OCI-LY1 (cell line): ENCODE results near the gene TAF11L14.
"Not testable (repeated sequence)": the region's sequence is repeated elsewhere in the genome, so short reads cannot be mapped to it uniquely, and the experiment has no call there.

ENCODE experiments used
- H2AFZ ChIP-seq: fragments of 200-600 bp; sonication (generic), shearing (Covaris generic); 2 replicates; pipeline ENCODE4 v1.6.0; 2014; ENCODE audit warnings: antibody characterized with exemption, mild to moderate bottlenecking, low read length
- H3F3A ChIP-seq: fragments of 200-600 bp; sonication (generic), shearing (Covaris generic); 2 replicates; pipeline ENCODE4 v1.6.0; 2014; ENCODE audit warnings: mild to moderate bottlenecking, antibody characterized with exemption, low read length, moderate library complexity; ENCODE audit not compliant: insufficient read depth
- H3K27ac ChIP-seq: fragments of 200-600 bp; sonication (generic); 2 replicates; pipeline ENCODE4 v1.5.1; 2014; ENCODE audit warnings: low read length, mixed run types, mild to moderate bottlenecking, low read depth; ENCODE audit not compliant: poor library complexity, severe bottlenecking
- H3K27me3 ChIP-seq: fragments of 200-600 bp; sonication (generic); 2 replicates; pipeline ENCODE4 v1.6.0; 2014; ENCODE audit warnings: antibody characterized with exemption, mild to moderate bottlenecking, low read length, moderate library complexity; ENCODE audit not compliant: insufficient read depth
- H3K36me3 ChIP-seq: fragments of 200-600 bp; sonication (generic); 2 replicates; pipeline ENCODE4 v1.6.1; 2014; ENCODE audit warnings: mild to moderate bottlenecking, antibody characterized with exemption, low read length, moderate library complexity, mixed read lengths; ENCODE audit not compliant: insufficient read depth
- H3K4me1 ChIP-seq: fragments of 200-600 bp; sonication (generic); 2 replicates; pipeline ENCODE4 v1.5.1; 2014; ENCODE audit warnings: mild to moderate bottlenecking, low read length, moderate library complexity; ENCODE audit not compliant: insufficient read depth, severe bottlenecking
- H3K4me2 ChIP-seq: fragments of 200-600 bp; sonication (generic), shearing (Covaris generic); 2 replicates; pipeline ENCODE4 v1.6.1; 2014; ENCODE audit warnings: low read length
- H3K4me3 ChIP-seq: fragments of 200-600 bp; sonication (generic); 2 replicates; pipeline ENCODE4 v1.5.1; 2014; ENCODE audit warnings: low read length, low read depth, mild to moderate bottlenecking, mixed read lengths; ENCODE audit not compliant: poor library complexity, severe bottlenecking
- H3K79me2 ChIP-seq: fragments of 200-600 bp; shearing (Covaris generic); 2 replicates; pipeline ENCODE4 v1.6.1; 2016; ENCODE audit warnings: mixed run types, low read length, mixed read lengths; ENCODE audit not compliant: insufficient read depth
- H3K9ac ChIP-seq: fragments of 200-600 bp; sonication (generic), shearing (Covaris generic); 2 replicates; pipeline ENCODE4 v1.6.1; 2014; ENCODE audit warnings: mild to moderate bottlenecking, low read length, mixed read lengths
- H3K9me2 ChIP-seq: fragments of 200-600 bp; sonication (generic), shearing (Covaris generic); 2 replicates; pipeline ENCODE4 v1.6.1; 2014; ENCODE audit warnings: low read depth, mild to moderate bottlenecking, low read length, mixed read lengths
- H3K9me3 ChIP-seq: fragments of 200-600 bp; shearing (Covaris generic); 2 replicates; pipeline ENCODE4 v1.6.1; 2014; ENCODE audit warnings: low read length, mixed read lengths
- H4K20me1 ChIP-seq: fragments of 200-600 bp; sonication (generic), shearing (Covaris generic); 2 replicates; pipeline ENCODE4 v1.6.0; 2016; ENCODE audit warnings: mild to moderate bottlenecking, low read length; ENCODE audit not compliant: insufficient read depth
- EZH2 ChIP-seq: fragments of 200-600 bp; sonication (generic), shearing (Covaris generic); IDR thresholded peaks from 2 replicates; pipeline ENCODE4 v1.8.0; 2017; ENCODE audit warnings: borderline replicate concordance, mixed run types, mild to moderate bottlenecking, antibody characterized with exemption, low read length, moderate library complexity, mixed read lengths
- TF ChIP-seq, protein P1 (sequence below): fragments of 200-600 bp; sonication (generic), shearing (Covaris generic); IDR thresholded peaks from 2 replicates; pipeline ENCODE4 v1.5.1; 2017; ENCODE audit warnings: mild to moderate bottlenecking, antibody characterized with exemption, low read length, moderate library complexity, mixed read lengths

Gene TAF11L14

DNA sequence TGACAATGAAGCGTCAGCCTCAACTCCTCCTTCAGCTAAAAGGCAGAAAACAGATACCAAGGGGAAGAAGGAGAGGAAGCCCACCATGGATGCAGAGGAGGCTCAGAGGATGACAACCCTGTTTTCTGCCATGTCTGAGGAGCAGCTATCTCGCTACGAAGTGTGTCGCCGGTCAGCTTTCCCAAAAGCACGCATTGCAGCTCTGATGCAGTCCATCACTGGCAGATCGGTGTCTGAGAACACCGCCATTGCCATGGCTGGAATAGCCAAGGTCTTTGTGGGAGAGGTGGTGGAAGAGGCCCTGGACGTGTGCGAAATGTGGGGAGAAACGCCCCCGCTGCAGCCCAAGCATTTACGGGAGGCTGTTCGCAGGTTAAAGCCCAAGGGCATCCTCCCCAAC, 29.3 kb upstream of the TAF11L14 start:
- Histone ChIP-seq H3K27me3 (no peaks in the 10 kb centered on the region), H3K4me2 (no peak overlapping the region), H3K36me3 (no peaks in the 10 kb centered on the region), H4K20me1 (no peaks in the 10 kb centered on the region), H3K4me1 (no peaks in the 10 kb centered on the region), H3K79me2 (no peaks in the 10 kb centered on the region), H3K9me2 (no peaks in the 10 kb centered on the region), H3K9ac (no peak overlapping the region), H2AFZ (no peak overlapping the region), H3K27ac (no peak overlapping the region), H3F3A (no peaks in the 10 kb centered on the region), H3K4me3 (no peak overlapping the region), H3K9me3 (no peaks in the 10 kb centered on the region)
- TF ChIP-seq, protein P1, sequence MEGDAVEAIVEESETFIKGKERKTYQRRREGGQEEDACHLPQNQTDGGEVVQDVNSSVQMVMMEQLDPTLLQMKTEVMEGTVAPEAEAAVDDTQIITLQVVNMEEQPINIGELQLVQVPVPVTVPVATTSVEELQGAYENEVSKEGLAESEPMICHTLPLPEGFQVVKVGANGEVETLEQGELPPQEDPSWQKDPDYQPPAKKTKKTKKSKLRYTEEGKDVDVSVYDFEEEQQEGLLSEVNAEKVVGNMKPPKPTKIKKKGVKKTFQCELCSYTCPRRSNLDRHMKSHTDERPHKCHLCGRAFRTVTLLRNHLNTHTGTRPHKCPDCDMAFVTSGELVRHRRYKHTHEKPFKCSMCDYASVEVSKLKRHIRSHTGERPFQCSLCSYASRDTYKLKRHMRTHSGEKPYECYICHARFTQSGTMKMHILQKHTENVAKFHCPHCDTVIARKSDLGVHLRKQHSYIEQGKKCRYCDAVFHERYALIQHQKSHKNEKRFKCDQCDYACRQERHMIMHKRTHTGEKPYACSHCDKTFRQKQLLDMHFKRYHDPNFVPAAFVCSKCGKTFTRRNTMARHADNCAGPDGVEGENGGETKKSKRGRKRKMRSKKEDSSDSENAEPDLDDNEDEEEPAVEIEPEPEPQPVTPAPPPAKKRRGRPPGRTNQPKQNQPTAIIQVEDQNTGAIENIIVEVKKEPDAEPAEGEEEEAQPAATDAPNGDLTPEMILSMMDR = no peak
- no peak for TF ChIP-seq EZH2

DNA sequence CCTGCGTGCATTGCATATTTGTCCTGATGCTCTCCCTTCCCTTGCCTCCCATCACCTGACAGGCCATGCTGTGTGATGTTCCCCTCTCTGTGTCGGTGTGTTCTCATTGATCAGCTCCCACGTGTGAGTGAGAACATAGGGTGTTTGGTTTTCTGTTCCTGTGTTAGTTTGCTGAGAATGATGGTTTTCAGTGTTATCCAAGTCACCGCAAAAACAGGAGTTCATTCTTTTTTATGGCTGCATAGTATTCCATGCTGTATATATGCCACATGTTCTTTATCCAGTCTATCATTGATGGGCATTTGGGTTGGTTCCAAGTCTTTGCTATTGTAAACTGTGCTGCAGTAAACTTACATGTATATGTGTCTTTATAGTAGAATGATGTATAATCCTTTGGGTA, 26.8 kb upstream of the TAF11L14 start:
- H3F3A ChIP-seq, H3K4me2 ChIP-seq, H3K27me3 ChIP-seq, H4K20me1 ChIP-seq, H3K9me2 ChIP-seq, H2AFZ ChIP-seq, H3K4me3 ChIP-seq, H3K9me3 ChIP-seq, H3K4me1 ChIP-seq, H3K36me3 ChIP-seq, H3K9ac ChIP-seq, H3K79me2 ChIP-seq, H3K27ac ChIP-seq: not testable (repeated sequence)

DNA sequence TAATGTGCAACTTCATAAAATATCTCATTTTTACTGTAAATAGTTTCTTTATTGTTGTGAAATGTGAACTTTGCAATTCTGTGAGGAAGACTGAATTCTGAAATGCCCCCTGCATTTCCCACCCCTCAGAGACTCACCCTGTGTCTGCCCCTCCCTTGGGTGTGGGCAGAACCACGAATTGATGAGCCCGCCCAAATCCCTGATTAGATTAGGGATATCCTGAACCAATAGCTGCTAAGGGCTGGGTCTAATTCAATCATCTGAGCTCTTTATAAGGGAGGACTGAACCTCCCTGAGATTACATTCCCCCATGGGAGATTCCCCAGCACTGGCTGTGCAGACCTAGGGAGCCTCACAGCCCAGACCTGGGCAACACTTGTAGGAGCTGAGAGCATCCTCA, 24.2 kb upstream of the TAF11L14 start, which contains the start of gene TAF11L12:
Gene TAF11L12, plus strand, starts transcription at position 301 of the 400 bp plus-strand sequence.
- H4K20me1 ChIP-seq, H3K9ac ChIP-seq, H3K27ac ChIP-seq, H3K36me3 ChIP-seq, H3K9me2 ChIP-seq, H2AFZ ChIP-seq, H3K4me2 ChIP-seq, H3K79me2 ChIP-seq, H3F3A ChIP-seq, H3K4me1 ChIP-seq, H3K4me3 ChIP-seq, H3K27me3 ChIP-seq, H3K9me3 ChIP-seq: not testable (repeated sequence)

DNA sequence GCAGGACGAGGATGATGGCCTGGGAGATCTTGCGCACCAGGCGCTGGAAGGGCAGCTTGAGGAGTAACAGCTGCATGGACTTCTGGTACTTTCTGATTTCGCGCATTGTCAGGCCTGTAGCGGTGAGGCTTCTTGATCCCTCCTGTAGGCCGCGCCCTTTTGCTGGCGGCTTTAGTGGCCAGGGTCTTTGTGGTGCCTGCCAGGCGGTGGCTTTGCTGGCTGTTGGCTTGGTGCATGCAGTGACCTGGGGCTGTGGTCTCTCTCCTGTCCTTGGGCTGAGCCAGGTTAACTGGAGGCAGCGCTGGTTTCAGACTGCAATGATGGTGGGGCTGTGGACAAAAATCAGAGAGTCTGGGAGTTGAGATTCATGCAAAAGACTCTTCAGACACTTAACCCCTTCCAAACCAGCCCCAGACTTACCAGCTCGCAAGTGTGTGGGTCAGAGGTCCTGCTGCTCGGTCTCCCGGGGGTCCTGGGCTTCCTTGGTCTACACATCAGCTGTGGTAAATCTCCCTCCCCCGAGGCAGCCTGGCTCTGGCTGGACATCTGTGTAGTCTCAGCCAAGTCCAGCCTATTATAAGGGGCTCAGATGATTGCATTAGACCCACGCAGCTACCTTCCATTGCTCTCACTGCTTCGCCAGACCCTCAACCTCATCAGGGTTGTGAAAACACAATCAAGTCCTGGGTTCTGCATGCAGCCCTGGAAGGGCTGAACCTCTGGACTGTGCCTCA, 19.2 kb upstream of the TAF11L14 start:
- no peak overlapping the region for H3K4me2 ChIP-seq
- no peaks in the 10 kb centered on the region for H3F3A ChIP-seq
- H4K20me1 ChIP-seq = no peaks in the 10 kb centered on the region
- H3K4me1 ChIP-seq = no peaks in the 10 kb centered on the region
- TF ChIP-seq, protein P1 = no peak
- TF ChIP-seq EZH2 = no peak
- no peak overlapping the region for H3K4me3 ChIP-seq
- no peaks in the 10 kb centered on the region for H3K9me2 ChIP-seq
- no peaks in the 10 kb centered on the region for H3K36me3 ChIP-seq
- no peaks in the 10 kb centered on the region for H3K79me2 ChIP-seq
- no peak overlapping the region for H3K27ac ChIP-seq
- H3K9me3 ChIP-seq = no peaks in the 10 kb centered on the region
- H2AFZ ChIP-seq = no peak overlapping the region
- H3K27me3 ChIP-seq = no peaks in the 10 kb centered on the region
- no peak overlapping the region for H3K9ac ChIP-seq
